Spleen (tissue), 11 donors: Measurements from ENCODE around the gene CYFIP2. TPM values are rescaled to one million over a fixed set of nuclear protein-coding genes. Genes with fewer than 3 reads are reported as not detected.
A peak's percentile ranks its signal among the peaks of the same experiment; 100 is the strongest.

Source experiments
- DNase-seq: peaks from one replicate; pipeline ENCODE4 v3.0.0-alpha.2; 2020
- H3K27ac ChIP-seq, 8 donors: fragments of 200-600 bp; sonication (generic) in 7 of 8; 1 replicate in 4 of 8; 2 replicates in 4 of 8; pipeline versions ENCODE4 v1.5.0 to v1.8.0; 2016 to 2021; ENCODE audit warnings: inconsistent platforms in 4 of 8, mild to moderate bottlenecking in 4 of 8, moderate library complexity in 1 of 8
- H3K27me3 ChIP-seq, 7 donors: fragments of 200-600 bp; sonication (generic) in 6 of 7; replicated peaks in 1 of 7; 1 replicate in 4 of 7; 2 replicates in 3 of 7; pipeline versions ENCODE4 v1.5.0 to v1.8.0; 2016 to 2021; ENCODE audit warnings: inconsistent platforms in 3 of 7, mild to moderate bottlenecking in 1 of 7
- H3K36me3 ChIP-seq, 6 donors: fragments of 200-600 bp; sonication (generic) in 5 of 6; 1 replicate in 4 of 6; 2 replicates in 2 of 6; pipeline versions ENCODE4 v1.5.0 to v1.8.0; 2016 to 2021; ENCODE audit warnings: inconsistent platforms in 2 of 6
- H3K4me1 ChIP-seq, 6 donors: fragments of 200-600 bp; sonication (generic) in 5 of 6; 1 replicate in 3 of 6; 2 replicates in 3 of 6; pipeline versions ENCODE4 v1.5.0 to v1.8.0; 2016 to 2021; ENCODE audit warnings: inconsistent platforms in 3 of 6
- H3K4me3 ChIP-seq, 8 donors: fragments of 200-600 bp; sonication (generic) in 7 of 8; 1 replicate in 4 of 8; 2 replicates in 4 of 8; pipeline versions ENCODE4 v1.5.0 to v1.8.0; 2016 to 2021; ENCODE audit warnings: inconsistent platforms in 4 of 8, mild to moderate bottlenecking in 4 of 8, moderate library complexity in 2 of 8
- H3K9me3 ChIP-seq, 8 donors: fragments of 200-600 bp; sonication (generic) in 7 of 8; 1 replicate in 4 of 8; 2 replicates in 4 of 8; pipeline versions ENCODE4 v1.5.0 to v1.8.0; 2016 to 2021; ENCODE audit warnings: inconsistent platforms in 4 of 8
- POLR2A ChIP-seq, 3 donors: fragments of 450-650 bp; IDR thresholded peaks; one replicate each; pipeline ENCODE4 v1.5.1; 2017; ENCODE audit warnings: antibody characterized with exemption in 3 of 3, mild to moderate bottlenecking in 1 of 3
- POLR2AphosphoS5 ChIP-seq, 3 donors: sonication (generic); formaldehyde crosslinking; IDR thresholded peaks; one replicate each; pipeline ENCODE4 v1.5.1; 2017; ENCODE audit warnings: antibody characterized with exemption in 3 of 3
- WGBS, 5 donors: extraction: QIAGEN DNeasy Blood & Tissue Kit in 3 of 5; methylation state at CpG; one replicate each; pipeline versions ENCODE4 v1.1.5 to v1.1.7; 2013 to 2018; 5-methylcytosine and 5-hydroxymethylcytosine counted together
- intact Hi-C: fragments of 100-400 bp; cut with DNase I; formaldehyde crosslinking; loops from one replicate; pipeline ENCODE4 v1.15.0; 2023; ENCODE audit warnings: low total_unique reads
- polyA plus RNA-seq, 3 donors: library from polyadenylated mRNA; stranded (reverse); fragments of 200-250 nt; gene quantifications; one replicate each; pipeline ENCODE4 v1.2.1, GENCODE V29; 2013
- total RNA-seq, 7 donors: library from RNA; depleted of rRNA in 3 of 7; stranded (reverse); fragments of >200 nt in 3 of 7; fragmentation: NEBNext Ultra II Directional in 4 of 7; extraction: Animal tissue kit (Norgen Biotek cat#: 25700) in 4 of 7; gene quantifications; one replicate each; pipeline versions ENCODE4 v1.1.0 to v1.2.1, GENCODE V29; 2016 to 2021
- TF ChIP-seq, protein P1 (sequence below), 11 experiments: fragments of 200-600 bp in 7 of 11; fragments of 450-650 bp in 4 of 11; sonication (generic) in 4 of 11; IDR thresholded peaks in 8 of 11; conservative IDR thresholded peaks in 3 of 11; 1 replicate in 7 of 11; 2 replicates in 4 of 11; pipeline versions ENCODE4 v1.4.0 to v1.8.0; 2016 to 2021; ENCODE audit warnings: antibody characterized with exemption in 11 of 11, inconsistent platforms in 4 of 11, mild to moderate bottlenecking in 1 of 11
- donor health status: healthy with polysubstance abuse.
- donor health status: DM: no; HTN: no; CAD: no; lungs with moderate emphysema.
- donor health status: DM: no; HTN: no; CAD: no.
- donor health status: Bipolar disorder and iron deficiency.
- donor health status: healthy.
- donor health status: DM: no; HTN: no; CAD: no.
- donor health status: DM: yes; HTN: yes; CAD: no.

CYFIP2 gene
- total and polyA plus RNA-seq, 10 donors, result 74.8 to 232 (median 159) TPM

DNA sequence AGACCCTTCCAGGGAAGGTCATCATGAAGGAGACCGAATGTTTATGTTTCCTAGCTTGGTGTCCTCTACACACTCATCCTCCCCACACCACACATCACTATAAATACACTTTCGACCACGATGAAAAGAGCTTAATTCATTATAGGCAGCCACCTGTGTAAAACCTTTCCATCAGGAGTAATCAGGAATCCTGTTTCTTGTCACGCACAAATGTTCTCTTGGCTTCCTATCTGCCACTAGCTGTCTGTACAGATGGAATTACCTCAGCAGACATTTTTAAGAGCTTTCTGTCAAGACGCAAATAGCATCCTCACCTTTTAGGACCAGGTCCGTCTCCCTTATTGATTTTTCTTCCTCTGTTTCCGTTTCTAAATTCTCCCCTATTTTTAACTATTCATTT, 79.1 kb downstream of the CYFIP2 start:
- Histone ChIP-seq H3K4me3 (no peak overlapping the region), H3K9me3 (no peaks in the 10 kb centered on the region), H3K36me3 (peaks cover 0 to 95% (median 54%) of the 10 kb centered on the region in 6 donors), H3K27me3 (no peaks in the 10 kb centered on the region), H3K27ac (no peak overlapping the region), H3K4me1 (no peaks in the 10 kb centered on the region)
- WGBS, 5 donors, result 82 to 87% (median 84%) methylated on average over 7 of the region's 7 CpGs
- intact Hi-C loops, result loop anchor here (10.0 kb wide), 2 partner anchors 130 to 370 kb away; no protein-coding TSS in a partner anchor
- no peak for TF ChIP-seq POLR2AphosphoS5 (IDR thresholded peaks at IDR 0.05)
- TF ChIP-seq, protein P1, sequence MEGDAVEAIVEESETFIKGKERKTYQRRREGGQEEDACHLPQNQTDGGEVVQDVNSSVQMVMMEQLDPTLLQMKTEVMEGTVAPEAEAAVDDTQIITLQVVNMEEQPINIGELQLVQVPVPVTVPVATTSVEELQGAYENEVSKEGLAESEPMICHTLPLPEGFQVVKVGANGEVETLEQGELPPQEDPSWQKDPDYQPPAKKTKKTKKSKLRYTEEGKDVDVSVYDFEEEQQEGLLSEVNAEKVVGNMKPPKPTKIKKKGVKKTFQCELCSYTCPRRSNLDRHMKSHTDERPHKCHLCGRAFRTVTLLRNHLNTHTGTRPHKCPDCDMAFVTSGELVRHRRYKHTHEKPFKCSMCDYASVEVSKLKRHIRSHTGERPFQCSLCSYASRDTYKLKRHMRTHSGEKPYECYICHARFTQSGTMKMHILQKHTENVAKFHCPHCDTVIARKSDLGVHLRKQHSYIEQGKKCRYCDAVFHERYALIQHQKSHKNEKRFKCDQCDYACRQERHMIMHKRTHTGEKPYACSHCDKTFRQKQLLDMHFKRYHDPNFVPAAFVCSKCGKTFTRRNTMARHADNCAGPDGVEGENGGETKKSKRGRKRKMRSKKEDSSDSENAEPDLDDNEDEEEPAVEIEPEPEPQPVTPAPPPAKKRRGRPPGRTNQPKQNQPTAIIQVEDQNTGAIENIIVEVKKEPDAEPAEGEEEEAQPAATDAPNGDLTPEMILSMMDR (IDR thresholded peaks at IDR 0.05 in 8 of 11, conservative IDR thresholded peaks at IDR 0.05 in 3 of 11), result no peak
- TF ChIP-seq POLR2A (IDR thresholded peaks at IDR 0.05), result no peak
- no peak for DNase-seq

DNA sequence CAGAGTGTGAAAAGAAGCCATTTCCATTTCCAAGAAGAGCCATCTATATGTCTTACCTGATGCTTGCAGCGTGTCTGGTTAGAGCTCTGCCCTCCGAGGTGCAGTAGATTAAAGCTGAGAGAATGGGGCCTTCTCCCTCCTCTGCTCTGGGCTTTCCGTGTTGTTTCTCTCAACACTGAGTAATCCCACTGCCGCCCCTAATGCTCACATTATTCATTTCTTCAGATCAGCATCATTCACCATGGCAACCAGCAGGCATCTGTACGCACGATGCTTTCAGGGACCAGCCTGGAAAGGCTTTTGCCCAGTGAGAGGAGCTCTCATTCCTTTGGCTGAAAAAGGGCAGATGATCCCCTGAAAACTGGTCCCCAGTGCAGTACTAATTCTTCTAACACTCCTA, 79.6 kb downstream of the CYFIP2 start:
- H3K4me1 ChIP-seq, result no peaks in the 10 kb centered on the region
- intact Hi-C loops, result loop anchor here (10.0 kb wide), 2 partner anchors 129 to 369 kb away; no protein-coding TSS in a partner anchor
- no peak overlapping the region for H3K27ac ChIP-seq
- H3K4me3 ChIP-seq, result no peak overlapping the region
- H3K9me3 ChIP-seq, result no peaks in the 10 kb centered on the region
- WGBS, 5 donors, result 80 to 89% (median 87%) methylated on average over 6 of the region's 6 CpGs
- H3K27me3 ChIP-seq, result no peaks in the 10 kb centered on the region
- DNase-seq, result no peak
- no peak for TF ChIP-seq POLR2AphosphoS5 (IDR thresholded peaks at IDR 0.05)
- no peak for TF ChIP-seq POLR2A (IDR thresholded peaks at IDR 0.05)
- TF ChIP-seq, protein P1 (IDR thresholded peaks at IDR 0.05 in 8 of 11, conservative IDR thresholded peaks at IDR 0.05 in 3 of 11), result no peak
- peaks cover 0 to 95% (median 50%) of the 10 kb centered on the region in 6 donors for H3K36me3 ChIP-seq

DNA sequence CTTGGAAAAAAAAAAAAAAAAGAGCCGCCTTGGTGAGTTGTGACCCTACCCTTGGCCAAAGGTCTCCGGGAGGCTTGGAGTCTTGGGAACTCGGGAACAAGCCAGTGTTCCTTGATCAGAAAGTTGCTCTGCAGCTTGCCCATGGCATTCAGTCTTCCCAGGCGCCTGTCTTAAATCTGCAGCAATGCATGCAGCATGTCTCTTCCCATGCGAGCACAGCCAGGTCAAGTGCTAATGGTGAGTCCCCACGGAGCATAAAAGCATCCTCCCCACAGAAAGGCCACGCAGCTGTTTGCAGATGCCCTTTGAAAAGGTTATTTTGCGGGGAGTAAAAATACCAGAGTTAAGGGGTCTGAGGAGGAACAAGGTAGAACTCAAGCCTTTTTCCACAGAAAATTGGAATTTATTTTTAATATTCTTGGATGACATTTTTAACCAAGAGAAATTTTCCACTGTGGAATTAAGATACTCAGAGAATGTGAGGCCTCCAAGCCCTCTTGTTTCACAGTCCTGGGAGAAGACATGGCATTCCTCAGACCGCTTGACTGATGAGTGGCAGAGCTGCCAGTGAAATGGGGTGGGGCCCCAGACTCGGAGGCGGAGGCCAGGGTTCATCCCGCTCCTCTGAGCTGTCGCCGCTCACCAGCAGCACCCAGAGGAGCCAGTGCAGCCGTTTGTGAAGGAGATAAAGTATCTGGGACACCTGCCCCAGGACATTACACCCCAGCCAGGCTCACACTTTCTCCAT, 81.6 kb downstream of the CYFIP2 start:
- WGBS, 5 donors, result 85 to 92% (median 88%) methylated on average over 15 of the region's 15 CpGs
- intact Hi-C loops, result loop anchor here (10.0 kb wide), 2 partner anchors 127 to 367 kb away; no protein-coding TSS in a partner anchor
- no peak overlapping the region for H3K27ac ChIP-seq
- peaks cover 0 to 95% (median 37%) of the 10 kb centered on the region in 6 donors for H3K36me3 ChIP-seq
- H3K4me1 ChIP-seq, result peaks cover 0 to 6% (median 0%) of the 10 kb centered on the region in 6 donors
- H3K9me3 ChIP-seq, result no peaks in the 10 kb centered on the region
- H3K4me3 ChIP-seq, result no peak overlapping the region
- H3K27me3 ChIP-seq, result no peaks in the 10 kb centered on the region
- TF ChIP-seq, protein P1 (IDR thresholded peaks at IDR 0.05 in 8 of 11, conservative IDR thresholded peaks at IDR 0.05 in 3 of 11), result no peak
- TF ChIP-seq POLR2A (IDR thresholded peaks at IDR 0.05) (no peak), POLR2AphosphoS5 (IDR thresholded peaks at IDR 0.05) (peak in 1 of 3 donors; percentile 37)
- no peak for DNase-seq

DNA sequence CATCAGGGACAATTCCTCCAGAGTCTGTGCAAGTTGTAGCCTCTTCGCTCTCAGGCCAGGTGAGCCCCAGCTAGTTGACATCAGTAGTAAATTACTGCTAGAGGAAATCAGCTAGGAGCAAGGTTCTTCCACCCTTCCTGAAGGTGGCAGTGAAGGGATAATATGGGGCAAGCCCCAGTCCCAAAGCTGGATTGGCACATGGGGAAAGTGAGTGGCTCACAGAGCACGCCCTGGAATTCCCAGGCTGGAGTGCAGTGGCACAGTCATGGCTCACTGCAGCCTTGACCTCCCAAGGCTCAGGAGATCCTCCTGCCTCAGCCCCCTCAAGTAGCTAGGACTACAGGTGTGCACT, 82.1 kb downstream of the CYFIP2 start:
- intact Hi-C loops, result loop anchor here (10.0 kb wide), 2 partner anchors 127 to 367 kb away; no protein-coding TSS in a partner anchor
- Histone ChIP-seq H3K9me3 (no peaks in the 10 kb centered on the region), H3K4me3 (no peak overlapping the region), H3K27me3 (no peaks in the 10 kb centered on the region), H3K36me3 (peaks cover 0 to 95% (median 35%) of the 10 kb centered on the region in 6 donors), H3K4me1 (peaks cover 0 to 6% (median 0%) of the 10 kb centered on the region in 6 donors), H3K27ac (no peak overlapping the region)
- 76 to 96% (median 94%) methylated on average over 2 of the region's 2 CpGs for WGBS, 5 donors
- no peak for DNase-seq
- TF ChIP-seq, protein P1 (IDR thresholded peaks at IDR 0.05 in 8 of 11, conservative IDR thresholded peaks at IDR 0.05 in 3 of 11), result no peak
- TF ChIP-seq POLR2A (IDR thresholded peaks at IDR 0.05) (no peak), POLR2AphosphoS5 (IDR thresholded peaks at IDR 0.05) (no peak)
